GM19023 (cell line): Measurements from ENCODE around the gene LOC128125822.
"Not testable (repeated sequence)": the region's sequence is repeated elsewhere in the genome, so short reads cannot be mapped to it uniquely, and the experiment has no call there.

Experiments
- ATAC-seq: cut with Tn5 transposase; IDR thresholded peaks from one replicate; pipeline ENCODE4 v1.9.1; 2021; ENCODE audit warnings: mild to moderate bottlenecking, moderate library complexity; ENCODE audit not compliant: unreplicated experiment

LOC128125822 gene

DNA sequence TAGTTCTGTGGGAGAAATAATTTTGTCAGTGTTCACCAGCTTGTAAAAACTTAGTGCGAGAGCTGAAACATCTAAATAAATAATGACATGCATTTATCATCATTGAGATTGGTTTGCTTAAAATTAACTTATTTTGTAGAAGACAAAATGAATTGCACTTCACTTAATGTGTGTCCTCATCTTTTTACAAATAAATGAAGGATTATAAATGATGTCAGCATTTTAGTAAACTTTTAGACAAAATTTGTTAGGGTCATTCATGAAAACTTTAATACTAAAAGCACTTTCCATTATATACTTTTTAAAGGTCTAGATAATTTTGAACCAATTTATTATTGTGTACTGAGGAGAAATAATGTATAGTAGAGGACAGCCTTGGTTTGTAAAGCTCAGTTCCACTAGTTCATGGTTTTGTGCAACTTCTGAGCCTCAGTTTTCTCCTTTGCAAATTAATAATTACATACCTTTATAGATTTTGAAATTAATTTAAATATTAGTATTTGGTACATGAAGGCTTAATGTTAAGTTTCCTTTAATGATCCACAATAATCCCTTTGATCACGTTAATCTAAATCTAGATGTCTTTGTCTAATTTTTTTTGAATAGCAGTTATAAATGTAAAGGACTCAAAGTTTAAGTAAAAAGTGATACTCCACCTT lies 9.2 kb downstream of the LOC128125822 start:
- no peak for ATAC-seq

GRCh38 chr6:63582579-63583231 lies 10.4 kb downstream of the LOC128125822 start:
- ATAC-seq = no peak

DNA sequence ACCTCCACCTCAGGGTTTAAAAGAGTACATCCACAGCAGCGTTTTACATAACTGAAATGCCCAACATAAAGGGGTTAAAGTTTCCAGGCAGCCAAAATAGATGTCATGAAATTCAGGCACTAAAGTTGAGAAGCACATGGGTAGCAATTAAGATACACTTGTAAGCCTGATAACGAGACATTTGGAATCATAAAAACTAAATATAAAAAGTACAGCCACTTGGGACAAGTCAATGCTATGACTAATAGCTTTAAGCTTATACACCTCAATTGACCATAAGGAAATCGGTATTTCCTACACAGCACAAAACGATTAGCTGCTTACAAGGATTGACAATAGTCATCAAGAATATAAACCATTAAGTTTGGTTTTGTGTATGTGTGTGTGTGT lies 11.8 kb downstream of the LOC128125822 start:
- no peak for ATAC-seq

GRCh38 chr6:63584566-63584965 lies 12.3 kb downstream of the LOC128125822 start:
- ATAC-seq = no peak

GRCh38 chr6:63585652-63586051 lies 13.4 kb downstream of the LOC128125822 start:
- ATAC-seq = not testable (repeated sequence)

DNA sequence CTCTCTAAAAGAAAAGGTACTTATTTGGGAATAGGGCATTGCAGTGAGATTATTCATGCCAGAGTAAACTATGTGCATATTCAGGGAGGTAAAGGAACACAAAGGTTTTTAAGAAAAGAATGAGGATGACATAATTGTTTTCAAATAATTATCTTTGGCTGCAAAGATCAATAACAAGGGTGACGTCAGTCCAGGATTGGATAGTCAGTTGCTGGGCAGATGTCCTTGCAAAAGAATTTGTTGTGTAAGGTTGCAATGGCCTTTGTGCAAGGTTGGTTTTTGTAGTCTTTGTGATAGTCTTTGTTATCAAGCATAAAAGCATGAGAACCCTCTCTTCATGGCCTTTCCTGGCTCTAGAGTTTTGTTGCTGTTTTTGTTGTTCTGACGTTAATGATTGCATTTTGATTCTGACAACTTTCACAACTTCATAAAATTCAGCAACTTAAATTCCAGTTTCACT lies 17.7 kb downstream of the LOC128125822 start:
- ATAC-seq = no peak

- no peak for ATAC-seq
Measured at GRCh38 chr6:63592886-63593285, 20.6 kb downstream of the LOC128125822 start.

GRCh38 chr6:63597141-63598048 lies 25.1 kb downstream of the LOC128125822 start:
- ATAC-seq = no peak

- peak; percentile 100 for ATAC-seq
Measured at GRCh38 chr6:63598049-63599036, 26.1 kb downstream of the LOC128125822 start.

DNA sequence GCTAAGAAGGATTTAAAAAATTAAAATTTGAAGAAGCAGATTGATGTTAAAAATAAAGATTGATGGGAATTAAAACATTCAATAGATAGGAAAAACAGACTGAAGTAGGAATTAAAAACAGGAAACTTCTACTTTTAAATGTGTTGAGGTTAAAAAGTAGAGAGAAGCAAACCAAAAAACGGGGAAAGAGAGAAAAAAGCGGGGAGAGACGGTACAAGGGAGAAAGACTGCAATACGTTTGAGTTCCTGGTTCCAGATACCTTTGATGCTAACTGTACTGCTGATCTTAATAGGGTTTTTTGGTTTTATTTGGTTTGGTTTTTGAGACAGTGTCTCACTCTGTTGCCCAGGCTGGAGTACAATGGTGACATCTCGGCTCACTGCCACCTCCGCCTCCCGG lies 27.0 kb downstream of the LOC128125822 start:
- ATAC-seq = no peak

DNA sequence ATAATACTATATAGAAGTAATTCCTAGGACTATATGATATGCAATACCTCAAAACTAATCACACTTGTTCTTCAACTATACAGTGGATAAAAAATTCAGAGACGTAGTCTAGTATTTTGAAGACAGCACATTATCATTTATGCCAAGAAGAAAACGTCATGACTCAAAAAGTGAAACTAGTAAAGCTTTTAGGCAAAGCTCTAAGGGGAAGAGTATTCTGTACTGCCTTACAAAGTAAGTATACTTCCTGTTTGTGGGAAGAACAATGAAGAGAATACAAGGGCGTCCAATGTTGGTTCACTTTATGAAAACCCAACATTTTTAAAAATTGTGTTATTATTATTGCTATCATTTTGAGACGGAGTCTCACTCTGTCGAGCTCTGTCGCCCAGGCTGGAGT lies 27.9 kb downstream of the LOC128125822 start:
- ATAC-seq = no peak

GRCh38 chr6:63609231-63609630 lies 37.0 kb downstream of the LOC128125822 start:
- ATAC-seq = no peak

- ATAC-seq = no peak
Measured at GRCh38 chr6:63610944-63611343, 38.7 kb downstream of the LOC128125822 start.

GRCh38 chr6:63611560-63611959 lies 39.3 kb downstream of the LOC128125822 start:
- no peak for ATAC-seq

- no peak for ATAC-seq
Measured at GRCh38 chr6:63615590-63615989, 43.3 kb downstream of the LOC128125822 start.
